T-cell (primary cell): ENCODE data around the gene CBX6. TPM values are rescaled to one million over a fixed set of nuclear protein-coding genes. Genes with fewer than 3 reads are reported as not detected.

Experiments
- ATAC-seq, 4 experiments: fragments of 200-7000 bp in 3 of 4; fragments of 150-1000 bp in 1 of 4; cut with Tn5 transposase; replicated peaks in 1 of 4; 1 replicate in 3 of 4; 2 replicates in 1 of 4; pipeline ENCODE4 v1.10.0; 2021; ENCODE audit warnings: moderate library complexity in 3 of 4, mild to moderate bottlenecking in 2 of 4, moderate number of reproducible peaks in 1 of 4
- CTCF ChIA-PET, 2 donors: fragments of 300-600 bp; sonication (Branson Sonifier 250); formaldehyde crosslinking; loops; one replicate each; lab custom pipeline; 2022; ENCODE audit warnings: antibody characterized with exemption in 2 of 2; lab: Charles Lee
- POLR2A ChIA-PET, 2 donors: fragments of 300-600 bp; sonication (Branson Sonifier 250); formaldehyde crosslinking; loops; one replicate each; lab custom pipeline; 2022; ENCODE audit warnings: antibody characterized with exemption in 2 of 2; lab: Charles Lee
- DNase-seq, 35 experiments: peaks; one replicate each; pipeline versions ENCODE4 v3.0.0 to v3.0.0-alpha.2; 2013 to 2023
- H3K27ac ChIP-seq: one replicate; pipeline ENCODE4 v1.5.1; 2013; ENCODE audit warnings: low read length
- H3K27me3 ChIP-seq, 2 experiments: replicated peaks in 1 of 2; 1 replicate in 1 of 2; 2 replicates in 1 of 2; pipeline versions ENCODE4 v1.6.1 to v1.7.0; 2013; ENCODE audit warnings: low read length in 1 of 2, mixed read lengths in 1 of 2; ENCODE audit not compliant: control insufficient read depth in 2 of 2, insufficient read depth in 2 of 2; ENCODE audit errors: extremely low read depth in 1 of 2
- H3K36me3 ChIP-seq, 2 donors: 1 replicate in 1 of 2; 2 replicates in 1 of 2; pipeline versions ENCODE4 v1.6.1 to v1.7.0; 2013; ENCODE audit warnings: low read length in 1 of 2; ENCODE audit not compliant: control insufficient read depth in 2 of 2, insufficient read depth in 1 of 2; ENCODE audit errors: extremely low read depth in 1 of 2
- H3K4me1 ChIP-seq, 2 experiments: 1 replicate in 1 of 2; 2 replicates in 1 of 2; pipeline versions ENCODE4 v1.6.1 to v1.7.0; 2013; ENCODE audit warnings: low read length in 2 of 2, mixed read lengths in 1 of 2; ENCODE audit not compliant: insufficient read depth in 2 of 2, control insufficient read depth in 1 of 2; ENCODE audit errors: extremely low read depth in 1 of 2
- H3K4me3 ChIP-seq, 2 donors: 1 replicate in 1 of 2; 2 replicates in 1 of 2; pipeline versions ENCODE4 v1.5.1 to v1.7.0; 2013; ENCODE audit warnings: mild to moderate bottlenecking in 2 of 2, low read length in 1 of 2, moderate library complexity in 1 of 2; ENCODE audit not compliant: control insufficient read depth in 1 of 2; ENCODE audit errors: extremely low read depth in 1 of 2
- H3K9me3 ChIP-seq: 2 replicates; pipeline ENCODE4 v1.7.0; 2013
- H3K27ac Mint-ChIP-seq, 2 donors: one replicate each; pipeline ENCODE4 v1.8.0; 2020 to 2021; ENCODE audit warnings: mild to moderate bottlenecking in 2 of 2, mixed read lengths in 2 of 2
- H3K27me3 Mint-ChIP-seq, 2 donors: one replicate each; pipeline ENCODE4 v1.8.0; 2021 to 2022; ENCODE audit warnings: mixed read lengths in 2 of 2
- H3K36me3 Mint-ChIP-seq: one replicate; pipeline ENCODE4 v1.8.0; 2021; ENCODE audit warnings: mixed read lengths
- H3K4me1 Mint-ChIP-seq, 3 donors: one replicate each; pipeline ENCODE4 v1.8.0; 2020 to 2022; ENCODE audit warnings: mixed read lengths in 3 of 3, mild to moderate bottlenecking in 1 of 3
- H3K4me3 Mint-ChIP-seq, 3 donors: one replicate each; pipeline ENCODE4 v1.8.0; 2020 to 2022; ENCODE audit warnings: mild to moderate bottlenecking in 3 of 3, mixed read lengths in 3 of 3, moderate library complexity in 3 of 3
- H3K9me3 Mint-ChIP-seq, 3 donors: one replicate each; pipeline ENCODE4 v1.8.0; 2020 to 2022; ENCODE audit warnings: mixed read lengths in 3 of 3
- WGBS: methylation state at CpG from one replicate; pipeline ENCODE4 v1.1.5; 2013; ENCODE audit warnings: missing lambda C conversion rate; ENCODE audit not compliant: insufficient coverage; 5-methylcytosine and 5-hydroxymethylcytosine counted together
- total RNA-seq, 35 experiments: library from RNA in 6 of 35; stranded (reverse) in 6 of 35; fragments of 120-200 nt in 1 of 35; gene quantifications; one replicate each; pipeline versions ENCODE4 v1.2.1 to v1.2.4 and lab custom pipeline; 2013 to 2026

CBX6 gene
- total RNA-seq, 5 donors from 2014 or later (not counting 1 experiment from before 2014, with no cell fraction given) = 41.2 to 92.0 (median 87.1) TPM

GRCh38 chr22:38867471-38868285 is 4.3 kb downstream of the CBX6 start:
- no peak overlapping the region for H3K27ac Mint-ChIP-seq
- no peaks in the 10 kb centered on the region for H3K27me3 Mint-ChIP-seq
- no peaks in the 10 kb centered on the region for H3K9me3 ChIP-seq
- H3K4me3 ChIP-seq = no peak overlapping the region
- H3K36me3 Mint-ChIP-seq = peaks cover 2% of the 10 kb centered on the region
- peaks cover 13 to 58% of the 10 kb centered on the region in 2 experiments for H3K4me1 ChIP-seq
- no peak overlapping the region for H3K4me3 Mint-ChIP-seq
- no peak overlapping the region for H3K27ac ChIP-seq
- H3K36me3 ChIP-seq = peaks cover 6 to 35% of the 10 kb centered on the region in 2 donors
- peaks cover 35 to 46% (median 46%) of the 10 kb centered on the region in 3 donors for H3K4me1 Mint-ChIP-seq
- ATAC-seq (no peak), DNase-seq (no peak)
- H3K9me3 Mint-ChIP-seq = no peaks in the 10 kb centered on the region
- ChIA-PET CTCF (interaction anchor here in 1 of 2 donors (1.0 kb wide), 1 partner anchor 9 kb away, joined by 3 read pairs; no protein-coding TSS in a partner anchor), POLR2A (no interaction called here)
- no peaks in the 10 kb centered on the region for H3K27me3 ChIP-seq
- 95% methylated on average over 15 of the region's 18 CpGs for WGBS

- CTCF ChIA-PET = no interaction called here
- Mint-ChIP-seq H3K4me3 (no peak overlapping the region), H3K4me1 (peaks cover 35 to 44% (median 42%) of the 10 kb centered on the region in 3 donors)
These were observed 4.9 kb downstream of the CBX6 start for GRCh38 chr22:38867124-38867455.

GRCh38 chr22:38866399-38867123 is 5.5 kb downstream of the CBX6 start:
- ChIA-PET CTCF (no interaction called here), POLR2A (no interaction called here)
- no peaks in the 10 kb centered on the region for H3K27me3 Mint-ChIP-seq
- Histone ChIP-seq H3K27me3 (no peaks in the 10 kb centered on the region), H3K9me3 (no peaks in the 10 kb centered on the region), H3K4me3 (no peak overlapping the region), H3K4me1 (peaks cover 13 to 55% of the 10 kb centered on the region in 2 experiments), H3K27ac (no peak overlapping the region), H3K36me3 (peaks cover 6 to 35% of the 10 kb centered on the region in 2 donors)
- ATAC-seq = no peak
- H3K4me3 Mint-ChIP-seq = no peak overlapping the region
- peaks cover 2% of the 10 kb centered on the region for H3K36me3 Mint-ChIP-seq
- H3K9me3 Mint-ChIP-seq = no peaks in the 10 kb centered on the region
- no peak for DNase-seq
- H3K27ac Mint-ChIP-seq = no peak overlapping the region
- 94% methylated on average over 63 of the region's 75 CpGs for WGBS
- peaks cover 35 to 44% (median 41%) of the 10 kb centered on the region in 3 donors for H3K4me1 Mint-ChIP-seq

More at GRCh38 chr22:38867124-38867455, 4.9 kb downstream of the CBX6 start:
- Mint-ChIP-seq H3K27ac (no peak overlapping the region), H3K36me3 (peaks cover 2% of the 10 kb centered on the region), H3K9me3 (no peaks in the 10 kb centered on the region), H3K27me3 (no peaks in the 10 kb centered on the region)
- 97% methylated on average over 10 of the region's 13 CpGs for WGBS
- Histone ChIP-seq H3K36me3 (peaks cover 6 to 35% of the 10 kb centered on the region in 2 donors), H3K27me3 (no peaks in the 10 kb centered on the region), H3K9me3 (no peaks in the 10 kb centered on the region), H3K27ac (no peak overlapping the region), H3K4me1 (peaks cover 13 to 55% of the 10 kb centered on the region in 2 experiments), H3K4me3 (no peak overlapping the region)
- DNase-seq (no peak), ATAC-seq (no peak)
- POLR2A ChIA-PET = no interaction called here

- H3K36me3 ChIP-seq = peaks cover 9 to 35% of the 10 kb centered on the region in 2 donors
These were observed 6.0 kb downstream of the CBX6 start for GRCh38 chr22:38866024-38866398.

GRCh38 chr22:38865201-38866023 is 6.6 kb downstream of the CBX6 start:
- no peaks in the 10 kb centered on the region for H3K27me3 ChIP-seq
- no peak overlapping the region for H3K27ac ChIP-seq
- H3K9me3 ChIP-seq = no peaks in the 10 kb centered on the region
- no peak overlapping the region for H3K4me3 ChIP-seq
- H3K27me3 Mint-ChIP-seq = no peaks in the 10 kb centered on the region
- peaks cover 10 to 35% of the 10 kb centered on the region in 2 donors for H3K36me3 ChIP-seq
- peaks cover 2% of the 10 kb centered on the region for H3K36me3 Mint-ChIP-seq
- H3K4me1 Mint-ChIP-seq = peaks cover 27 to 40% (median 35%) of the 10 kb centered on the region in 3 donors
- DNase-seq = no peak
- no peak overlapping the region for H3K27ac Mint-ChIP-seq
- no peak overlapping the region for H3K4me3 Mint-ChIP-seq
- no peaks in the 10 kb centered on the region for H3K9me3 Mint-ChIP-seq
- peaks cover 6 to 45% of the 10 kb centered on the region in 2 experiments for H3K4me1 ChIP-seq
- ChIA-PET POLR2A (interaction anchor here in 1 of 2 donors (0.5 kb wide), 1 partner anchor 374 kb away, joined by 3 read pairs; no protein-coding TSS in a partner anchor), CTCF (interaction anchor here in 1 of 2 donors (0.6 kb wide), 1 partner anchor 109 kb away, joined by 5 read pairs; no protein-coding TSS in a partner anchor)
- no peak for ATAC-seq
- WGBS = 85% methylated on average over 13 of the region's 20 CpGs

More at GRCh38 chr22:38866024-38866398, 6.0 kb downstream of the CBX6 start:
- Mint-ChIP-seq H3K27ac (no peak overlapping the region), H3K36me3 (peaks cover 2% of the 10 kb centered on the region), H3K27me3 (no peaks in the 10 kb centered on the region), H3K9me3 (no peaks in the 10 kb centered on the region), H3K4me3 (no peak overlapping the region), H3K4me1 (peaks cover 33 to 44% (median 41%) of the 10 kb centered on the region in 3 donors)
- Histone ChIP-seq H3K9me3 (no peaks in the 10 kb centered on the region), H3K4me1 (peaks cover 12 to 51% of the 10 kb centered on the region in 2 experiments), H3K27ac (no peak overlapping the region), H3K4me3 (no peak overlapping the region), H3K27me3 (no peaks in the 10 kb centered on the region)
- POLR2A ChIA-PET = no interaction called here
- CTCF ChIA-PET = no interaction called here
- WGBS = 96% methylated on average over 9 of the region's 15 CpGs
- no peak for DNase-seq
- no peak for ATAC-seq
